ENCODE data around the gene NID2. TPM values are rescaled to one million over a fixed set of nuclear protein-coding genes. Genes with fewer than 3 reads are reported as not detected.

Gene NID2
- total RNA-seq, 2 donors from 2014 or later = 18.8 to 28.7 TPM

DNA sequence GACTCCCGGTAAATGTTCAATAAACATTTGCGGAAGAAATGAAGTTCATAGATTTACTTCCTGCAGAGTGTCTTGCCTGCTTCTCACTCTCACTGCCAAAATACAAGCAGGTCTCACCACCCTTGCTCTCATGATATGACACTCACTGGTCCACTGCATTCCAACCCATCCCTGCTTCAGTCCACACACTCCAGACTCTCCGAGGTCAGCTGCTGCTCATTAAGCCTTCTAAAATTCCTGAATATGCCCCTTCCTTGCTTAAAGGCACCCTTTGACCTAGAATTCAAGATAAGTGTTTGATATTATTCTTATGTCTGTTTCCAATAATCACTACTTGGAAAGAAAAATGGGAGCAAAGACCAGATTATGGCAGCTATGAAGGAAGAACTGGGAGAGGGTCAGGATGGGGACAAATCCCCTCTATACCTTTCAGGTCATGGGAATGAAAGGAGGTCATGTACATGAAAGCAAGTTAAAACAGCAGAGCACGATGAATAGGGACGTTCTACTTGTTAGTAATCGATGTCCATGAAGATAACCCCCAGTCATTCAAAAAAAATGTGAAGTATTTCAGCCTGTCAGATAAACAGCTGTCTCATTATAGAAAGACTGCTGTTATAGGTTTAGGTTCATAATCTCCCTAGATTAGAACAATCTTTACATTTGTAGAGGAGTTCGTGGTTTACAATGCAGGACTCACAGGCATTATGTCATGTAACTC, 10.5 kb upstream of the NID2 start:
- Histone ChIP-seq H3K4me3 (no peak overlapping the region), H3K27ac (no peak overlapping the region), H3K27me3 (no peaks in the 10 kb centered on the region), H3K9me3 (no peaks in the 10 kb centered on the region), H3K9ac (ENCODE audit: low read depth in 2 of 2, low read length in 2 of 2) (no peak overlapping the region), H3K4me1 (no peaks in the 10 kb centered on the region), H3K36me3 (no peaks in the 10 kb centered on the region)
- intact Hi-C loops (cut with DNase I) = no loop called here
- TF ChIP-seq, protein P1, sequence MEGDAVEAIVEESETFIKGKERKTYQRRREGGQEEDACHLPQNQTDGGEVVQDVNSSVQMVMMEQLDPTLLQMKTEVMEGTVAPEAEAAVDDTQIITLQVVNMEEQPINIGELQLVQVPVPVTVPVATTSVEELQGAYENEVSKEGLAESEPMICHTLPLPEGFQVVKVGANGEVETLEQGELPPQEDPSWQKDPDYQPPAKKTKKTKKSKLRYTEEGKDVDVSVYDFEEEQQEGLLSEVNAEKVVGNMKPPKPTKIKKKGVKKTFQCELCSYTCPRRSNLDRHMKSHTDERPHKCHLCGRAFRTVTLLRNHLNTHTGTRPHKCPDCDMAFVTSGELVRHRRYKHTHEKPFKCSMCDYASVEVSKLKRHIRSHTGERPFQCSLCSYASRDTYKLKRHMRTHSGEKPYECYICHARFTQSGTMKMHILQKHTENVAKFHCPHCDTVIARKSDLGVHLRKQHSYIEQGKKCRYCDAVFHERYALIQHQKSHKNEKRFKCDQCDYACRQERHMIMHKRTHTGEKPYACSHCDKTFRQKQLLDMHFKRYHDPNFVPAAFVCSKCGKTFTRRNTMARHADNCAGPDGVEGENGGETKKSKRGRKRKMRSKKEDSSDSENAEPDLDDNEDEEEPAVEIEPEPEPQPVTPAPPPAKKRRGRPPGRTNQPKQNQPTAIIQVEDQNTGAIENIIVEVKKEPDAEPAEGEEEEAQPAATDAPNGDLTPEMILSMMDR (IDR thresholded peaks at IDR 0.05) = no peak
- DNase-seq = no peak

DNA sequence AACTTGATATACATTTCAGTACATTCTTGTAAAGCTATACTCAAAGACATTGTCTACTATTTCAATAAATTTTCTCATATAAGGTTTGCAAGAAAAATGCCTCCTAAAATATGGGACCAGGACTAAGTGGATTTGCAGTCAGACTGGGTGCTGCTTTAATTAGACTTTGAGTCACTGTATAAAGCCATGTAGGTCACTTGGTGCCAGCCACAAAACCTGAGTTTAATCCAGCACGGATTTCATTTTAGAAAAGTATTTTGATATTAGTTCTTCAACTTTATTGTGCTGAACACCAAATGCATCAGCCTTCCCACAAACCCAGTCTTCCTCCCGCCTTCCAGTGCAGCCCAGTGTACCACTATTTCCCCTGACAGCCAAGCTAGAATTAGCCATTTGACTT, 9.9 kb upstream of the NID2 start:
- Histone ChIP-seq H3K4me1 (no peaks in the 10 kb centered on the region), H3K36me3 (no peaks in the 10 kb centered on the region), H3K9ac (ENCODE audit: low read depth in 2 of 2, low read length in 2 of 2) (no peak overlapping the region), H3K4me3 (no peak overlapping the region), H3K9me3 (no peaks in the 10 kb centered on the region), H3K27me3 (no peaks in the 10 kb centered on the region), H3K27ac (no peak overlapping the region)
- no peak for DNase-seq
- intact Hi-C loops (cut with DNase I) = no loop called here
- TF ChIP-seq, protein P1 (IDR thresholded peaks at IDR 0.05) = no peak

DNA sequence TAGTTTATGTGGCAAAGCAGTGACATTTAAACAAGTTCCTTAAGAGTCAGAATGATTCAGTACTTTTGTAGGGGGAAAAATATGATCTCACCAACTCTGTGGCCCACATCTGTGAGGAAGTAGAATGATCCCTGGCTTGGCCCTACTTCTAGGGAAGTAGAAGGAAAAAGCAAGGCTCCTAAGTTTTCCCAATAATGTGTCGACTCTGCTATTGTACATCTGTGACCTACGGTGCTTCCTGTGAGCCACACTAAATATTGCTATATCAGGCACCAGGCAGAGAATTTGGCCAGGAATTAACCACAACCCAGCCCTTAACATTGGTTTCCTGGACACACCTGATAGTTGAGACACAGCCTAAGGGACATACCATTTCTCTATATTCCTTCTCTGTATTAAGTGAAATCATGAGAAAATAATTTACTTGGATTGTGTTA, 9.3 kb upstream of the NID2 start:
- H3K27ac ChIP-seq = no peak overlapping the region
- no peaks in the 10 kb centered on the region for H3K27me3 ChIP-seq
- H3K4me1 ChIP-seq = no peaks in the 10 kb centered on the region
- TF ChIP-seq, protein P1 (IDR thresholded peaks at IDR 0.05) = no peak
- H3K36me3 ChIP-seq = no peaks in the 10 kb centered on the region
- H3K9ac ChIP-seq (ENCODE audit: low read depth in 2 of 2, low read length in 2 of 2) = no peak overlapping the region
- H3K9me3 ChIP-seq = no peaks in the 10 kb centered on the region
- no peak overlapping the region for H3K4me3 ChIP-seq
- intact Hi-C loops (cut with DNase I) = no loop called here
- DNase-seq = no peak

GRCh38 chr14:52077256-52077979, 8.6 kb upstream of the NID2 start:
- H3K27ac ChIP-seq = no peak overlapping the region
- H3K9ac ChIP-seq (ENCODE audit: low read depth in 2 of 2, low read length in 2 of 2) = no peak overlapping the region
- H3K36me3 ChIP-seq = no peaks in the 10 kb centered on the region
- H3K4me3 ChIP-seq = no peak overlapping the region
- H3K4me1 ChIP-seq = no peaks in the 10 kb centered on the region
- intact Hi-C loops (cut with DNase I) = no loop called here
- TF ChIP-seq, protein P1 (IDR thresholded peaks at IDR 0.05) = no peak
- no peaks in the 10 kb centered on the region for H3K27me3 ChIP-seq
- H3K9me3 ChIP-seq = no peaks in the 10 kb centered on the region
- DNase-seq = no peak

DNA sequence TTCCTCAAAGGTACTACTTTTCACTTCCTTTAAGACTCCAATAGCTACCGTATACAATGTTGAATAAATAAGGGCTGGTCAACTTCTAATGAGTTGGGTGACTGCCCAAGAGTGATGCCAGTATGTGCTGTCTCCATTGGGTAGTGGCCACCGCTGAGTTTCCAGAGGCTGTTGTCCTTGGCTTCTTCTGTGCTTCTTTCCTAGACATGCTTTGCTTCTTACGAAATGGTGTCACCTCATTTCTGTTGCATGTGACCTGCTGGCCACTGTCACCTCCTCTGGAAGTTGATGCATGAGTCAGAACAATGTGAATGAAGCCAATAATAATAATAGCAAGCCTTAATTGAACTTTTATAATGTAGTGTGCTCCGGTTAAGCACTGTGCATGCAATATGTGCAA, 7.5 kb upstream of the NID2 start:
- H3K9ac ChIP-seq (ENCODE audit: low read depth in 2 of 2, low read length in 2 of 2) = no peak overlapping the region
- no peak overlapping the region for H3K27ac ChIP-seq
- no peak overlapping the region for H3K4me3 ChIP-seq
- H3K9me3 ChIP-seq = no peaks in the 10 kb centered on the region
- TF ChIP-seq, protein P1 (IDR thresholded peaks at IDR 0.05) = no peak
- DNase-seq = no peak
- H3K36me3 ChIP-seq = no peaks in the 10 kb centered on the region
- H3K27me3 ChIP-seq = no peaks in the 10 kb centered on the region
- intact Hi-C loops (cut with DNase I) = no loop called here
- H3K4me1 ChIP-seq = no peaks in the 10 kb centered on the region
